ENCODE measurements around the gene CACNA1B. TPM values are rescaled to one million over a fixed set of nuclear protein-coding genes. Genes with fewer than 3 reads are reported as not detected.

CACNA1B gene
- total and polyA plus RNA-seq, 3 donors from 2014 or later = 7.6 to 15.7 (median 11.0) TPM

- TF ChIP-seq CTCF (IDR thresholded peaks at IDR 0.05) = no peak
- no peak for TF ChIP-seq POLR2A (IDR thresholded peaks at IDR 0.05)
- H3K27ac ChIP-seq = no peak overlapping the region
- 69% methylated on average over 7 to 8 of the region's 8 CpGs for WGBS, 2 donors
- no peaks in the 10 kb centered on the region for H3K36me3 ChIP-seq (ENCODE audit: low read depth, missing control alignments)
- H3K4me3 ChIP-seq = no peak overlapping the region
- no peaks in the 10 kb centered on the region for H3K9me3 ChIP-seq
- H3K27me3 ChIP-seq = no peaks in the 10 kb centered on the region
- no peak for DNase-seq
- intact Hi-C loops (cut with DNase I; ENCODE audit: low total_unique reads) = no loop called here
- H3K4me1 ChIP-seq = no peaks in the 10 kb centered on the region
Measured at GRCh38 chr9:137977571-137978261, 100.1 kb downstream of the CACNA1B start.

- WGBS, 2 donors = 78 to 81% methylated on average over 4 of the region's 4 CpGs
Measured at GRCh38 chr9:137978262-137978714, 100.7 kb downstream of the CACNA1B start.

GRCh38 chr9:137982200-137982599 is 104.6 kb downstream of the CACNA1B start:
- H3K27me3 ChIP-seq = no peaks in the 10 kb centered on the region
- 71 to 73% methylated on average over 1 of the region's 1 CpG for WGBS, 2 donors
- no peaks in the 10 kb centered on the region for H3K9me3 ChIP-seq
- H3K36me3 ChIP-seq (ENCODE audit: low read depth, missing control alignments) = no peaks in the 10 kb centered on the region
- no peak overlapping the region for H3K27ac ChIP-seq
- no peak for DNase-seq
- TF ChIP-seq CTCF (IDR thresholded peaks at IDR 0.05) (no peak), POLR2A (IDR thresholded peaks at IDR 0.05) (no peak)
- intact Hi-C loops (cut with DNase I; ENCODE audit: low total_unique reads) = no loop called here
- H3K4me1 ChIP-seq = no peaks in the 10 kb centered on the region
- H3K4me3 ChIP-seq = no peak overlapping the region

More at GRCh38 chr9:137978262-137978714, 100.7 kb downstream of the CACNA1B start:
- intact Hi-C loops (cut with DNase I; ENCODE audit: low total_unique reads) = no loop called here
- Histone ChIP-seq H3K9me3 (no peaks in the 10 kb centered on the region), H3K4me3 (no peak overlapping the region), H3K36me3 (ENCODE audit: low read depth, missing control alignments) (no peaks in the 10 kb centered on the region), H3K27ac (no peak overlapping the region), H3K4me1 (no peaks in the 10 kb centered on the region), H3K27me3 (no peaks in the 10 kb centered on the region)
- no peak for DNase-seq
- TF ChIP-seq POLR2A (IDR thresholded peaks at IDR 0.05) (no peak), CTCF (IDR thresholded peaks at IDR 0.05) (no peak)

- Histone ChIP-seq H3K4me3 (no peak overlapping the region), H3K36me3 (ENCODE audit: low read depth, missing control alignments) (no peaks in the 10 kb centered on the region), H3K4me1 (no peaks in the 10 kb centered on the region), H3K27ac (no peak overlapping the region), H3K9me3 (no peaks in the 10 kb centered on the region), H3K27me3 (no peaks in the 10 kb centered on the region)
- no peak for DNase-seq
- intact Hi-C loops (cut with DNase I; ENCODE audit: low total_unique reads) = no loop called here
- 54 to 89% methylated on average over 1 to 16 of the region's 16 CpGs for WGBS, 2 donors
- no peak for TF ChIP-seq POLR2A (IDR thresholded peaks at IDR 0.05)
- TF ChIP-seq CTCF (IDR thresholded peaks at IDR 0.05) = no peak
Measured at GRCh38 chr9:137984005-137984404, 106.4 kb downstream of the CACNA1B start.

All from testis (tissue), 3 donors.